ENCODE results near the gene CPXM1. TPM values are rescaled to one million over a fixed set of nuclear protein-coding genes. Genes with fewer than 3 reads are reported as not detected.
"Not testable (repeated sequence)": the region's sequence is repeated elsewhere in the genome, so short reads cannot be mapped to it uniquely, and the experiment has no call there.

Gene CPXM1
- total RNA-seq, 1 donor from 2014 or later = 9.8 TPM

- intact Hi-C loops (cut with micrococcal nuclease) = no loop called here
- Mint-ChIP-seq H3K4me1 (no peaks in the 10 kb centered on the region), H3K27ac (no peak overlapping the region), H3K36me3 (ENCODE audit: low read depth) (no peaks in the 10 kb centered on the region), H3K27me3 (peaks cover 30% of the 10 kb centered on the region), H3K9me3 (no peaks in the 10 kb centered on the region), H3K4me3 (no peak overlapping the region)
- ATAC-seq (ENCODE audit: low read depth) (no peak), DNase-seq (no peak)
- no peak for TF ChIP-seq CTCF (IDR thresholded peaks at IDR 0.05)
- ChIA-PET POLR2A (no interaction called here), CTCF (no interaction called here)
Observed at GRCh38 chr20:2773812-2774211, 26.6 kb downstream of the CPXM1 start.

- intact Hi-C loops (cut with micrococcal nuclease) = no loop called here
- Mint-ChIP-seq H3K27ac (no peak overlapping the region), H3K4me1 (no peaks in the 10 kb centered on the region), H3K27me3 (peaks cover 29% of the 10 kb centered on the region), H3K9me3 (no peaks in the 10 kb centered on the region), H3K4me3 (no peak overlapping the region), H3K36me3 (ENCODE audit: low read depth) (no peaks in the 10 kb centered on the region)
- no peak for TF ChIP-seq CTCF (IDR thresholded peaks at IDR 0.05)
- ChIA-PET POLR2A (no interaction called here), CTCF (no interaction called here)
- DNase-seq = no peak
- ATAC-seq (ENCODE audit: low read depth) = no peak
Observed at GRCh38 chr20:2771631-2772080, 28.8 kb downstream of the CPXM1 start.

GRCh38 chr20:2770091-2770490 is 30.3 kb downstream of the CPXM1 start:
- peaks cover 29% of the 10 kb centered on the region for H3K27me3 Mint-ChIP-seq
- DNase-seq; ATAC-seq (ENCODE audit: low read depth); H3K9me3 Mint-ChIP-seq; H3K4me3 Mint-ChIP-seq; CTCF ChIA-PET; H3K4me1 Mint-ChIP-seq; POLR2A ChIA-PET; H3K36me3 Mint-ChIP-seq (ENCODE audit: low read depth); intact Hi-C loops (cut with micrococcal nuclease); H3K27ac Mint-ChIP-seq: not testable (repeated sequence)

- ATAC-seq (ENCODE audit: low read depth) = no peak
- no peaks in the 10 kb centered on the region for H3K36me3 Mint-ChIP-seq (ENCODE audit: low read depth)
- DNase-seq = no peak
- POLR2A ChIA-PET = no interaction called here
- H3K4me1 Mint-ChIP-seq = no peaks in the 10 kb centered on the region
- peaks cover 28% of the 10 kb centered on the region for H3K27me3 Mint-ChIP-seq
- no peak overlapping the region for H3K4me3 Mint-ChIP-seq
- no peak overlapping the region for H3K27ac Mint-ChIP-seq
- CTCF ChIA-PET = no interaction called here
- intact Hi-C loops (cut with micrococcal nuclease) = no loop called here
- H3K9me3 Mint-ChIP-seq = no peaks in the 10 kb centered on the region
- TF ChIP-seq CTCF (IDR thresholded peaks at IDR 0.05) = no peak
Observed at GRCh38 chr20:2768632-2769015, 31.8 kb downstream of the CPXM1 start.

GRCh38 chr20:2767768-2768631 is 32.4 kb downstream of the CPXM1 start:
- no peaks in the 10 kb centered on the region for H3K4me1 Mint-ChIP-seq
- ATAC-seq (ENCODE audit: low read depth) = no peak
- no peak overlapping the region for H3K4me3 Mint-ChIP-seq
- no peak for TF ChIP-seq CTCF (IDR thresholded peaks at IDR 0.05)
- intact Hi-C loops (cut with micrococcal nuclease) = no loop called here
- ChIA-PET CTCF (no interaction called here), POLR2A (no interaction called here)
- H3K9me3 Mint-ChIP-seq = no peaks in the 10 kb centered on the region
- H3K27me3 Mint-ChIP-seq = peaks cover 28% of the 10 kb centered on the region
- no peaks in the 10 kb centered on the region for H3K36me3 Mint-ChIP-seq (ENCODE audit: low read depth)
- no peak overlapping the region for H3K27ac Mint-ChIP-seq
- no peak for DNase-seq
